Astrocyte of the spinal cord (primary cell): Measurements from ENCODE around the gene CCKAR.
"Not testable (repeated sequence)": the region's sequence is repeated elsewhere in the genome, so short reads cannot be mapped to it uniquely, and the experiment has no call there.

ENCODE experiments used
- DNase-seq: peaks from one replicate; pipeline ENCODE4 v3.0.0; 2011; ENCODE audit warnings: low read depth, low spot score
- H3K4me3 ChIP-seq: 2 replicates; pipeline ENCODE4 v1.5.1; 2011; ENCODE audit warnings: low read depth, mild to moderate bottlenecking, low read length, moderate library complexity
- in situ Hi-C: cut with HindIII; loops from 2 replicates; pipeline ENCODE4 v1.10.0; 2017; ENCODE audit warnings: low sequenced_read_pairs
- TF ChIP-seq, protein P1 (sequence below): IDR thresholded peaks from 2 replicates; pipeline ENCODE4 v1.5.1; 2012; ENCODE audit warnings: low read depth, mild to moderate bottlenecking, low read length, inconsistent platforms

The CCKAR gene

DNA sequence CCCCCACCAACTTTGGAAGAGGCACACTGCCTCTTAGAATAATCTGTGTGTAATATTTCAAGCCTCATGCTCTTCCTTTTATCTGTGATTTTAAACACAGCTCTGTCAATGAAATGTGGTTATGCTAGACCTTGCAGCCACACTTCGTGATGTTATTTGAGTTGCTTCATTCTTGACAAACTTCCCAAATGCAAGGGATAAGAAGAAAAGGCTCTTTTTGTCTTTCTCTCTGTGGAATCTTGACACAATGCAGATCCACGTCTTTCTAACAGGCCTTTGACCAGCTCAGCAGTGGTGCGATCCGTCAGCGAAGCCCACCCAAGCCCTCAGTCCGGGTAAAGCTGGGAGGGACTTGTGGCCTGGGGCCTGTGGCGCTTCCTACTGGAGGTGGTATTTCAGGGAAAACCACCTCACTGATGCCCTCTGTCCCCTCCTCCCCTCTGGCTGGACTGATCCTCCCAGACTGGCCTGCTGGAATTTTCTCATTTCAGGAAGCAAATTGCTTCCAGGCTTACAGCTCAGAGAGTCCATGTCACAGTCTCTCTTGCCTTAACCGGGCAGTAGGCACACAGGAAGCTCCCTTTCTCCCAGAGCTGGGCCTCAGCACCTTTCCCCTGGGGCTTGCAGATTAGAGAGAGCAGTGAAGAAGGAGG, 19.5 kb upstream of the CCKAR start:
- no peak overlapping the region for H3K4me3 ChIP-seq
- TF ChIP-seq, protein P1, sequence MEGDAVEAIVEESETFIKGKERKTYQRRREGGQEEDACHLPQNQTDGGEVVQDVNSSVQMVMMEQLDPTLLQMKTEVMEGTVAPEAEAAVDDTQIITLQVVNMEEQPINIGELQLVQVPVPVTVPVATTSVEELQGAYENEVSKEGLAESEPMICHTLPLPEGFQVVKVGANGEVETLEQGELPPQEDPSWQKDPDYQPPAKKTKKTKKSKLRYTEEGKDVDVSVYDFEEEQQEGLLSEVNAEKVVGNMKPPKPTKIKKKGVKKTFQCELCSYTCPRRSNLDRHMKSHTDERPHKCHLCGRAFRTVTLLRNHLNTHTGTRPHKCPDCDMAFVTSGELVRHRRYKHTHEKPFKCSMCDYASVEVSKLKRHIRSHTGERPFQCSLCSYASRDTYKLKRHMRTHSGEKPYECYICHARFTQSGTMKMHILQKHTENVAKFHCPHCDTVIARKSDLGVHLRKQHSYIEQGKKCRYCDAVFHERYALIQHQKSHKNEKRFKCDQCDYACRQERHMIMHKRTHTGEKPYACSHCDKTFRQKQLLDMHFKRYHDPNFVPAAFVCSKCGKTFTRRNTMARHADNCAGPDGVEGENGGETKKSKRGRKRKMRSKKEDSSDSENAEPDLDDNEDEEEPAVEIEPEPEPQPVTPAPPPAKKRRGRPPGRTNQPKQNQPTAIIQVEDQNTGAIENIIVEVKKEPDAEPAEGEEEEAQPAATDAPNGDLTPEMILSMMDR, result no peak
- no peak for DNase-seq
- in situ Hi-C loops, result no loop called here

DNA sequence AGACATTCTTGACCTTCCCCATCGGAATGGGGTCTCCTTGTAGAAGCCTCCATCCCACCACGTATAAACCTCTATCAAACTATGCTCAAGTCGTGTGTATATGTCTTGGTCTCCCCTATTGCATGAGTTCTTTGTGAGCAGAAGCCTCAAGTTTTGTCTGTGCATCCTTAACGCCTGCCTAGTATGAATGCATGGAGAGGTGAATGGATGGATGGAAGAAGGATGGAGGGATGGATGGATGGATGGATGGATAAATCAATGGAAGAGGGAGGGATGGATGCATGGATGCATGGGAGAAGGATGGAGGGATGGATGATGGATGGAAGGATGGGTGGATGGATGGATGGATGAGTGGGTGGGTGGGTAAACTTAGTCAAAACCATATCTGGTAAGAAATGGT, 17.0 kb upstream of the CCKAR start:
- no peak for DNase-seq
- TF ChIP-seq, protein P1, result no peak
- H3K4me3 ChIP-seq, result no peak overlapping the region
- in situ Hi-C loops, result no loop called here

DNA sequence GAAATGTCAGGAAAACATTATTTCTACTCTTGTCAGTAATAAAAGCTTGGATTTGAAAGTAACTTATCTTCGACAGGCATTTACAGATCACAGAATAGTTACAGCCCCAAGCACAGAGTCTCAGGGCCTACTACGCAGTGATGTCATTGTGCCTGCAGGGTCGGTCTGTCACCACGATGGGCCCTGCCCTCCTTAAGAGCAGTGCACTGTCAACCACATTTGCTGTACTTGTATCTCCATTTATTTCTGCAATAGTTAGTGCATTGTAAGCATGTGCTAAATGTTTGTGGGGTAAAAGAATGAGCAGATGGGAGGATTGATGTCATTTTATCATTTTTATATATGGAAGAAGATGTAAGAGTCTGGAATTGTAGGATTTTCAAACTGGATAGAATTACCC, 13.6 kb upstream of the CCKAR start:
- no peak overlapping the region for H3K4me3 ChIP-seq
- DNase-seq, result no peak
- in situ Hi-C loops, result no loop called here
- TF ChIP-seq, protein P1, result no peak

DNA sequence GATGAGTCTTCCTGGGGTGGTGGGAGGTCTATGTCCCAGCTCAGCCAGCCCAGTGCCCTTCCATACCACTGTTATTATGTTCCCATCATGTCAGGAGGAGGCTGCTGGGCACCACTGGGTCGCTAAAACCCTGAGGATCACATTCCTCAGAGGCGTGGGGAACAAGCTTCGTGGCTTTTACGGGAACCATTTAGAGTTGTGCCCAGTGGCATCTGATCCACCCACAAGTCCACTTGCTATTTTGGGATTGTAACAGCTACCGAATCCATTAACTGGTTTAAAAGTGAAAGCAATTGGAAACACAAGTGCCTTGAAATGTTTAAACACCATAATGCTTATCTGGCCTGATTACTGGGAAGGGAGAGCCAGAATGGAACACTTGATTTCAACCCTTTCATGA, 13.1 kb upstream of the CCKAR start:
- DNase-seq, result no peak
- TF ChIP-seq, protein P1, result no peak
- no peak overlapping the region for H3K4me3 ChIP-seq
- in situ Hi-C loops, result no loop called here

DNA sequence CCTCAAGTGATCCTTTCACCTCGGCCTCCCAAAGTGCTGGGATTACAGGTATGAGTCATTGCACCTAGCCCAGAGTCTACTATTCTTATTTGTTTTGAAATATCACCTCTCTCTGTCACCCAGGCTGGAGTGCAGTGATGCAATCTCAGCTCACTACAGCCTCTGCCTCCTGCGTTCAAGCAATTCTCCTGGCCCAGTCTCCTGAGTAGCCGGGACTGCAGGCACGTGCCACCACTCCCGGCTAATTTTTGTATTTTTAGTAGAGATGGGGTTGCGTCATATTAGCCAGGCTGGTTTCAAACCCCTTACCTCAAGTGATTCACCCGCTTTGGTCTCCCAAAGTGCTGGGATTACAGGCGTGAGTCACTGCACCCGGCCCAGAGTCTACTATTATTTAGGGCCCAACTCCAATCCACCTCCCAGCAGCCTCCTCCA, 10.3 kb upstream of the CCKAR start:
- H3K4me3 ChIP-seq, DNase-seq, in situ Hi-C loops: not testable (repeated sequence)

DNA sequence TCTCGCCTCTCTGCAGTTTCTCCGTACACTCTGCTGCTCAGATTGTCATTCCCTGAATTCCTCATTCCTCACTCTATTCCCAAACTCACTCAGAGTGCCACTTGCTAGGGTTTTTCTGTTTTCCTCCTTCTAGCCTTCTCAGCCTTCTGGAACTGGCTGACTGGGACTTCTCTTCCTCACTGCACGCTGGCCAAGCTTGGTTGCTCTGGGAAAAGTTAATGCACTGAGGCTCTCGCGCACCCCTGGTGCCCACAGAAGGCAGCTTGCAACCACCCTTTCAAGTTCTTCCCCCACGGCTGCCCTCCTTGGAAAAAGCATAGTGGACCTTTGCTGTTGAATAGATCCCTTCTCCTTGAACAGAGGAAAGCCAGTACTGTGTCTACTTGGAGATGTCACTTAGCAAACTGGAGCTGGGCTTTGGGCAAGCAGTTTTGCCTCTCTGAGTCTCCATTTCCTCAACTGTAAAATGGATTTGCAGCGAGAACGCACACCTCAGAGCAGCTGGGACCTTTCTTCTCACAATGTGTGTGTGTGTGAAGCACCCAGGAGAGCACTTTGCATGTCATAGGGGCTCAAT, 6.0 kb upstream of the CCKAR start:
- in situ Hi-C loops, result no loop called here
- no peak overlapping the region for H3K4me3 ChIP-seq
- TF ChIP-seq, protein P1, result no peak
- no peak for DNase-seq

DNA sequence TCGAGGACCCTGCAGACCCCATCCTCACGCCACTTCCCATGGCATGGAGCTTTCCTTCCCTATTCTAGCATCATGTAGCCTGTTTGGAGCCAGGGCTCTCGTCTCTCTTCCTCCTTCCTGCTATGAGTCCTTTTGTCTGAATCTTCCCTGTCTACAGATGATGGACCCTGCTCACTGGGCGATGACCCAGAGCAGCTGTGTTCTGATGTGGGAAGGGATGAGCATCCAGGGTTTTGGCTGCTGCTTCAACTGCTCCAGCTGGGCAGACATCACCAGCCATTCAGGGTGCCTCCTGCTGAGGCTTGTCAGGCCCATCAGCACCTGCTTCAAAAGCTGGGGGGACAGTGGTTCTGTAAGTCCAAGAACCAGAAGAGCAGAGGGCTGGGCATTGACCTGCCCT, 3.2 kb upstream of the CCKAR start:
- DNase-seq, result no peak
- in situ Hi-C loops, result no loop called here

More for the DNA sequence above, 3.2 kb upstream of the CCKAR start:
- no peak overlapping the region for H3K4me3 ChIP-seq
- TF ChIP-seq, protein P1, result no peak
